OCI-M2 (cell line): ENCODE data around the gene PRDM15.
"Not testable (repeated sequence)": the region's sequence is repeated elsewhere in the genome, so short reads cannot be mapped to it uniquely, and the experiment has no call there.

Source experiments
- DNase-seq: peaks from one replicate; lab custom pipeline; 2025; ENCODE audit not compliant: unreplicated experiment; lab: John Stamatoyannopoulos, UW

Gene PRDM15

DNA sequence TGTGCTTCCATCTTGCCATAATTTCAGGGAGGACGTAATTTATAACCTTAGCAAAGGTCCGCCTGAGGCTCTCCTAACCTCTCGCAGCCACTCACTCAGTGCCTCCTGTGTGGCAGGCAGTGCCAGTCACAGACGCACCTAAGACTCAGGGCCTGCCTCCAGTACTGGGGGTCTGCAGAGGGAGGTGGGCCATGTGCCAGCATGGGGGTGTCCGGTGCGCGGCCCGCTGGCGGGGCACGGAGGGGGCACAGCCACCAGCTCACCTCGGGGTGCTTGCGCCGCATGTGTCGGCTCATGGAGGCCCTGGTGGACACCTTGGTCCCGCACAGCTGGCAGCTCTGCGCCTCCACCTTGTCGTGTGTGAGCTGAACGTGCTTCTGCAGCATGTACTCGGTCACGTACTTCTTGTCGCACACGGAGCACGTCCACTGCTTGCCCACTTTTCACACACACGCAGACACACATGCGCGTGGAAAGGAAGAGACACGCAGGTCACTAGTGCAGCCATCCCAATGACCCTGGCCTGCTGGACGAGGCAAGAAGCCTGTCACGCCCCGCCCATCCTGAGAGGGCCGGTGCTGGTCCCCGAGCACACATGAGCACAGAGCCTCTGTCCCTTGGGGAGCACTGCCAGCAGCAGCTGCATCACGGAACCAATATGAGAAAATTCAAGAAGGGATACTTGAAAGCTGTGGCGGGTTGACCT lies 69.1 kb downstream of the PRDM15 start:
- no peak for DNase-seq

GRCh38 chr21:41808846-41809245 lies 70.3 kb downstream of the PRDM15 start:
- no peak for DNase-seq

GRCh38 chr21:41808094-41808493 lies 71.0 kb downstream of the PRDM15 start:
- DNase-seq = no peak

- DNase-seq = no peak
Measured at GRCh38 chr21:41806773-41807172, 72.4 kb downstream of the PRDM15 start.

GRCh38 chr21:41805643-41806042 lies 73.5 kb downstream of the PRDM15 start:
- DNase-seq = no peak

- no peak for DNase-seq
Measured at GRCh38 chr21:41805038-41805437, 74.1 kb downstream of the PRDM15 start.

DNA sequence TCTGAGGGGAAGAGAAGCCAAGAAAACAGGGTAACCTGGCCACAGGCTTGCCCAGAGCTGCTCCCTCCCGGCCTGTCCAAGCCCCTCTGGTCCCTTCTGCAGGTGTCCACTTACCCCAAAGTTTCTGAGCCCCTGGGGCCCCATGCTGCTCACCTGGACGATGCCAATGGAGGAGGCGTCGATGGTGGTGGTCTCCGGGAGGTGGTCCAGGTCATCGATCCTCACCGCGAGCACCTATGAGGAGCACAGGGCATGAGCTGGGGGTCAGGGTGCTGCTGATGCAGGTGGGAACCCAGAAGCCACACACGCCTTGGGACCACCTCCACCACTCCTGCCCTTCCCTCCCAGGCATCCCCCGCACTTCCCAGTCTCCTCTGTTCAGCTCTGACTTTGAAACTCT lies 74.8 kb downstream of the PRDM15 start:
- DNase-seq = no peak

GRCh38 chr21:41803316-41803715 lies 75.8 kb downstream of the PRDM15 start:
- DNase-seq = no peak

GRCh38 chr21:41802684-41803083 lies 76.5 kb downstream of the PRDM15 start:
- DNase-seq = no peak

DNA sequence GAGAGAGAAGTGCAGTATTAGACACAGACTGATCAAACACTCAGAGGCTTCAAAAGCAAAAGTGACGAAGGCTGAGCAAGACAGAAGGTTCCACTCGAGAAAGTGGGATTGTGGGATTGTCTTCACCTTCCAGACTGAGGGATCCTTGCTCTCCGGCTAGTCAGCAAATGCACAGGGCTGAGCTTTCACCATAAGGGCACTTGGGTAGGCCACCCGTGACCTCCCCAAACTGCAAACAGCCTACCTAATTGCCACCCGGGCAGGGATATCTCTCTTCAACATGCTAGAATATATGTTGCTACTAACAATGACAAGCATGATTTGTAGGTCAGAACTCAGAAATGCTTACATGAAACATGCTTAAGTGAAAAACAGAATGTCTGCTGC lies 77.0 kb downstream of the PRDM15 start:
- DNase-seq = no peak

DNA sequence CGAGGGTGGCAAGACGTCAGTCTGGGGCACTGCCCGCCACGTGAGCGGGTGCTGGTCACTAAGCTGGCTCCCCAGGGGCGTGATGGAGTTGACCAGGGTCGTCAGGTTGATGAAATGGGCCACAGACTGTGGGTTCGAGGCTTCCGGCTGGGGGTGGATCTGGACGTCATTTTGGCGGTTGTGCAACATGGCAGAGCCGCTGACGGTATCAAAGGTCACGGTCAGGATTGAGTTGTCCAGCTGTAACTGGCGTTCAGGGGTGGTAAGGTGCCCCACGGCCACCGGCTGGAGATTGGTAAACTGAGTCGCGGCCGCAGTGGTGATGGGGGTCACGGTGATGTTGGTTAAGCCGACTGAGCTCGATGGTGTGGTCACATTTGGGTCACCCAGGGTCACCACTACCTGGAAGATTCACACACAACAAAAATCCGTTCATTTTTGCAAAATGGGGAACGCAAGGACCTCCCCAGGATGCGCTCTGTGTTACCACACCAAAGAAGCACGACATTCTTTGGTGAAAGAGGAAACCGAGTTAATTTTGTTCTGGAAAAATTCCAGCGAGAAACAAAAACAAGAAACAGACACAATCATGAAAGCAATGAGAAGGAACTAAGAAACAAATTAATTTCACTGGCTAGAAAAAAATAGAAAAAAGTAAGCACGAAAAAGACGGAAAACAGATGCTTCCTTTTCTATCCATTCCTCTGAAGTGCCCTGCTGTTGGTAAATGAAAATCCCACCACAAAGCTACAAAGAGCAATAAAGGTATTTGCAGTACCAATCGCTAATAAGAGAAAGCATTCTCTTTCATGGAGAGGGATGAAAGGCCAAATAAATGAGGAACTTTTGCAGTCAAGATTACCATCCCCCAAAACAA lies 77.6 kb downstream of the PRDM15 start:
- no peak for DNase-seq

DNA sequence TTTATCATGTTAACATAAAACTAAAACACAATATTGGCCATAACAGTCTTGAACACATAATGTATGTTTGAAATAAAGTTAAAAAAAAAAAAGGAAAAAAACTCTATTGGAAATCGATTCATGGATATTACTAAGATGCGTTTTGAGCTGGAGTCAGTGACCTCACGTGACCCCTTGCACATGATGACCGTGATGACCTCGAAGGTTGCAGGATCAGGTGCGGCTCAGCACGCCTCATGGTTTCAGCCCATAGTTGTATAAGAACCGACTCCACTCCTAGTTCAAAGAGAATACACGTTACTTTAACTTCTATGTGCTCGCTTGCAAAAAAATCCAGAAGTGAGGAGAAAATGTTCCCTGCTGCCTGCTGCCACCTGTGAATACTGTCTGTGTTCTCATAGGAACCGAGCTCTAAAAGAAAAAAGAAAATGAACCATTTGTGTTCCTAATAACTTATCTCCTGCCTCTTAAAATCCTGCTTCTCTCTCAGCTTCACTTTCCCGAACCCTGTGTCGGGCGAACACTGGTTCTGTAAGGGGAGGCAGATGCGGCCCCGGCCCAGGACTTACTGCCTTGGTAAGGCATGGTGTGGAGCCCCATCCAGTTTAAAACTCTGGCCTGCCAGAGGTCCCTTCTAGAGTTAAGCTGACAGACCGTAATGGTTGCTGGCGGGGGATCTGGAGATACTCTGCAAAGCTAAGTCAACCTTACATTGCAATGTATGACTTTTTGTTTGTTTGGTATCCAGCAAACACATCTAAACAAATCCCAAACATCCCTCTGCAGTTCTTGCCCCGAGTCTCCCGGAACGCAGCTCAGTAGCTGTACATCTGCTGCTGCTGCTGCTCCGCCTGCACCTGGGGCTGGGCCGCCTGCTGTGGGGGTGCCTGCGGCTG lies 78.5 kb downstream of the PRDM15 start:
- no peak for DNase-seq

DNA sequence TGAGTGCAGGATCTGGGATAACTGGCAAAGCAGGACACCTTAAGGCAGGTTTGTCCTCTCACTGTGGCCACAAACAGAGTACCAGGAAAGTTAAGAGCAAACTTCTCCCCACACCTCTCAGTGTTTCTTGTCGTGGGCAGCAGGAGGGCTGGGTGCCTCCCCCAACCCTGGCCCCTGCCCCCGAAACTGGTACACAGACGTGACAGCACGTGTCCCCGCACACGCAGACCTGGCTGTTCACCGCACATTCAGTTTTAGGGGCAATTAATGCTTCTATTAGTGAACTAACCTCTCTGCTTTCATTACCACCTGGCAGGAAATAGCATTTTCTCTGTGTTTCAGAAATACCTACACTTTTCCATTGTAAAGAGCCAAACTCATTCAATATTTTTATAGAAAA lies 79.4 kb downstream of the PRDM15 start:
- DNase-seq = no peak

- DNase-seq = no peak
Measured at GRCh38 chr21:41798326-41798725, 80.8 kb downstream of the PRDM15 start.

GRCh38 chr21:41796476-41797080 lies 82.6 kb downstream of the PRDM15 start:
- no peak for DNase-seq

DNA sequence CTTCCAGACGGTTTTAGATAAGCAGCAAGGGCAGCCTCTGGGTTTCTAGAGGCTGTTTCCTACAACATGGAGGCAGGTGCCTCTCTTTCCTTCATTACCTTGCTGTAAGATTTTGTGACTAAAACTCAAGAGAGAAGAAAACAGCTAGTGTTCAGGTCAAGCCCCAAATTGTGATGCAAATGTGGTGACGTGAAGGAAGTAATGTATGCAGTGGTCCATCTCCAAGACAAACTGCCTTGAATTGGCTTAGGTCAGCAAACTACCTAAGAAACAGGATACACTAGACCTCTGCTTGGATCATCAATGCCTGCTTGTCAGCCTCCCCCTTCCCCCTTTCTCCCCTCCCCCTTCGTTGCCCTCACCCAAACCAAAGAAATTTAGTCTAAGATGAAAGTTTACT lies 83.4 kb downstream of the PRDM15 start:
- DNase-seq = no peak

DNA sequence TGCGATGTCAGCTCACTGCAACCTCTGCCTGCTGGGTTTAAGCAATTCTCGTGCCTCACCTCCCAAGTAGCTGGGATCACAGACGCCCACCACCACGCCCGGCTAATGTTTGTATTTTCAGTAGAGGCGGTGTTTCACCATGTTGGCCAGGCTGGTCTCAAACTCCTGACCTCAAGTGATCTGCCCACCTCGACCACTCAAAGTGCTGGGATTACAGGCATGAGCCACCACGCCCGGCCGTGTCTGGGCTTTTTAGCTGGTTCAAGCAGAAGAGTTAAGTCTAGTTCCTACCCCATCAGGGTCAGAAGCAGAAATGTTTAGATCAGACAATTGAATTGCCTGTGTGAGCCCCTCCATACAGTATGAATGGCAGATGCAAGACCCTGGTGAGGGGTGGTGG lies 84.5 kb downstream of the PRDM15 start:
- DNase-seq = no peak

DNA sequence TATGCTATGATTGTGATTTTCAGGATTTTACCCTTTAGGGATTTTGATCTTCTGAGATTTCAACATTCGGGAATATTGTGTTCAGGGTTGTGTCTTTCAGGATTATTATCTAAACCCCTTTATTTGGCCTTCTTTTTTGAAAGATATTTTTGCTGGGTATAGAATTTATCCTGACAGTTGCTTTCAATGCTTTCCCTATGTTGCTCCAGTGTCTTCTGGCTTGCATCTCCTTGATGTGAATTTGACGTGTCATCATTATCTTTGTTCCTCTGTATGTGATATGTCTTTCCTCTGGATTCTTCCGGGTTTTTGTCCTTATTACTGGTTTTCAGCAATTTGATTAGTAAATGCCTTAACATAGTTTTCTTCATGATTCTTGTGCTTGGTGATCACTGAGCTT lies 86.4 kb downstream of the PRDM15 start:
- DNase-seq = no peak

GRCh38 chr21:41786509-41786987 lies 92.6 kb downstream of the PRDM15 start:
- no peak for DNase-seq

GRCh38 chr21:41785262-41785661 lies 93.9 kb downstream of the PRDM15 start:
- not testable (repeated sequence) for DNase-seq
